ENCODE measurements around the gene SNX9.
"Not testable (repeated sequence)": the region's sequence is repeated elsewhere in the genome, so short reads cannot be mapped to it uniquely, and the experiment has no call there.

The SNX9 gene

GRCh38 chr6:157946865-157947532 is 124.0 kb downstream of the SNX9 start:
- in situ Hi-C loops (cut with HindIII; ENCODE audit: low sequenced_read_pairs), result no loop called here

GRCh38 chr6:157950899-157951298 is 127.9 kb downstream of the SNX9 start:
- in situ Hi-C loops (cut with HindIII; ENCODE audit: low sequenced_read_pairs), result not testable (repeated sequence)

GRCh38 chr6:157951828-157952227 is 128.8 kb downstream of the SNX9 start:
- in situ Hi-C loops (cut with HindIII; ENCODE audit: low sequenced_read_pairs), result no loop called here

GRCh38 chr6:157952861-157953351 is 129.9 kb downstream of the SNX9 start:
- in situ Hi-C loops (cut with HindIII; ENCODE audit: low sequenced_read_pairs), result no loop called here

GRCh38 chr6:157953580-157954091 is 130.6 kb downstream of the SNX9 start:
- in situ Hi-C loops (cut with HindIII; ENCODE audit: low sequenced_read_pairs), result no loop called here

- in situ Hi-C loops (cut with HindIII; ENCODE audit: low sequenced_read_pairs), result no loop called here
Observed at GRCh38 chr6:157954150-157955117, 131.4 kb downstream of the SNX9 start.

GRCh38 chr6:157955675-157956074 is 132.6 kb downstream of the SNX9 start:
- in situ Hi-C loops (cut with HindIII; ENCODE audit: low sequenced_read_pairs), result no loop called here

- in situ Hi-C loops (cut with HindIII; ENCODE audit: low sequenced_read_pairs), result no loop called here
Observed at GRCh38 chr6:157956171-157956730, 133.2 kb downstream of the SNX9 start.

- in situ Hi-C loops (cut with HindIII; ENCODE audit: low sequenced_read_pairs), result no loop called here
Observed at GRCh38 chr6:157959451-157960227, 136.6 kb downstream of the SNX9 start.

- in situ Hi-C loops (cut with HindIII; ENCODE audit: low sequenced_read_pairs), result no loop called here
Observed at GRCh38 chr6:157961153-157961831, 138.2 kb downstream of the SNX9 start.

- in situ Hi-C loops (cut with HindIII; ENCODE audit: low sequenced_read_pairs), result no loop called here
Observed at GRCh38 chr6:157961832-157962575, 139.0 kb downstream of the SNX9 start.

GRCh38 chr6:157962601-157963302 is 139.7 kb downstream of the SNX9 start:
- in situ Hi-C loops (cut with HindIII; ENCODE audit: low sequenced_read_pairs), result no loop called here

GRCh38 chr6:157964100-157964499 is 141.1 kb downstream of the SNX9 start:
- in situ Hi-C loops (cut with HindIII; ENCODE audit: low sequenced_read_pairs), result no loop called here

GRCh38 chr6:157965387-157965786 is 142.3 kb downstream of the SNX9 start:
- in situ Hi-C loops (cut with HindIII; ENCODE audit: low sequenced_read_pairs), result no loop called here

GRCh38 chr6:157966589-157966977 is 143.5 kb downstream of the SNX9 start:
- in situ Hi-C loops (cut with HindIII; ENCODE audit: low sequenced_read_pairs), result no loop called here

- in situ Hi-C loops (cut with HindIII; ENCODE audit: low sequenced_read_pairs), result no loop called here
Observed at GRCh38 chr6:157967020-157967419, 144.0 kb downstream of the SNX9 start.

- in situ Hi-C loops (cut with HindIII; ENCODE audit: low sequenced_read_pairs), result no loop called here
Observed at GRCh38 chr6:157967486-157967885, 144.4 kb downstream of the SNX9 start.

- in situ Hi-C loops (cut with HindIII; ENCODE audit: low sequenced_read_pairs), result loop anchor here (5.0 kb wide), 1 partner anchor 45 kb away; no protein-coding TSS in a partner anchor
Observed at GRCh38 chr6:157972177-157972576, 149.1 kb downstream of the SNX9 start.
